Left colon (tissue), 2 donors: ENCODE data around the gene ELL2. TPM values are rescaled to one million over a fixed set of nuclear protein-coding genes. Genes with fewer than 3 reads are reported as not detected.
"Not testable (repeated sequence)": the region's sequence is repeated elsewhere in the genome, so short reads cannot be mapped to it uniquely, and the experiment has no call there.

Experiments
- ATAC-seq: fragments of 200-7000 bp; cut with Tn5 transposase; one replicate; pipeline ENCODE4 v1.9.1; 2020; ENCODE audit warnings: mild to moderate bottlenecking, moderate library complexity
- DNase-seq, 2 donors: peaks; one replicate each; pipeline ENCODE4 v3.0.0-alpha.2; 2020
- intact Hi-C, 2 donors: fragments of 100-400 bp; cut with DNase I in 1 of 2; cut with micrococcal nuclease in 1 of 2; formaldehyde crosslinking; loops; one replicate each; pipeline versions ENCODE4 v1.11.2 to v1.14.0; 2022; cut with DNase I, micrococcal nuclease
- total RNA-seq, 2 donors: library from RNA; stranded (reverse); fragmentation: NEBNext Ultra II Directional; extraction: Animal tissue kit (Norgen Biotek cat#: 25700); gene quantifications; one replicate each; pipeline ENCODE4 v1.2.1, GENCODE V29; 2021
- donor health status: DM: no; HTN: no; CAD: no.
- donor health status: DM: yes; HTN: yes; CAD: no.

ELL2 gene
- total RNA-seq, 2 donors from 2014 or later = 28.7 to 36.7 TPM

- DNase-seq (peak in 1 of 2 donors; percentile 74), ATAC-seq (peak; percentile 88)
- intact Hi-C loops = loop anchor here in 1 of 2 donors (10.0 kb wide), 1 partner anchor 57 kb away; no protein-coding TSS in a partner anchor
Observed at GRCh38 chr5:95841914-95842812, 119.5 kb downstream of the ELL2 start.

DNA sequence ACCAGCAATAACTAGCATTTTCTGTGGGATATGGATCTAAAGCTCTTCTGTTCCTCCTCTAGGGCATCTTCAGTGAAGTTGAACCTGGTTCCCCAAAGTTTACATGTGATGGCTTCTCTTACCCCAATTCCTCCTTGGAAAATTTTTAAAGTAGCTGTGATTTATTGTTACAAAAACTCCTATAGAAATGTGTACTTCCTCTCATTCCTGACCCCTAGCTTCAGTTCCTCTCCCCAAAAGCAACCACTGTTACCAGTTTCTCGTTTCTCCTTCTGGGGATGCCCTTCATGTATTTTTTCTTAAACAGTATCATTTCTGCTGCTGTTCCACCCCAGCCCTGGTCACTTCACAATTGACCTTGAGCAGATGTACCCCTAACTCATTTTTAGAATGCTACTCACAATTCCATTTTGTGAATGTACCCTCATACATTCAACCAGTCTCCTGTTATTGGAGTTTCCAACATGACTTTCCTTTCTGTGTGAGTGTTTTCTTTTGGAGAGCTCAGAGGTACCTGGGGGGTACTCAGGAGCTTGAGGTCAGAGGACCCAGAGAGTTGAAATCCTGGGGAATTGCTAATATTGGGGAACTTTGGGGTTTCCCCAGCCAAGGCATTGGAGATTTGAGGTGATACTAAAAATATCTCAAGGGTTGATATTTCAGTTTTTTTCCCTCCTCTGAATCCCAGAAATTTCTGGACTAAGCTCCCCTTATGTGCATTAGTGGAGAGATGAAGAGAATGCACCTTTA is 120.5 kb downstream of the ELL2 start:
- intact Hi-C loops = loop anchor here in 1 of 2 donors (10.0 kb wide), 1 partner anchor 56 kb away; no protein-coding TSS in a partner anchor
- no peak for DNase-seq
- no peak for ATAC-seq

DNA sequence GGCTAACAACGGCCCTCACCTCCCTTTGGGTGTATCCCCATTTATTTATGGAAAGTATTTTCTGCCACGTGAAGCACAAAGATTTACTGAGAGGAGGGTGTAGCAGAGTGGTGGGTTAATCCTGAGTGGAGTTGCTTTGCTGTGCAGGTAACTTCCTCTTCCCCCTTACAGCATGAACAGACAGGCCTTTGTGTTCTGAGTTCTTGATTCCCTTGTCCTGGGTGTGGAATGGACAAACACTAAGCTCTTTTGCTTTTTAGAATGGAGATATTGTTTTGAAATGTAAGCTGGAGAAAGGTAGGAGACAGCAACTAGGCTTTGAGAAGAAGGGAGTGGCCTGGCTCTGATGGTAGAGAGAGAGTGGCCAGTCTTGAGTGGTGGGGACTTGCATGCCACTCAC is 122.0 kb downstream of the ELL2 start:
- no peak for DNase-seq
- intact Hi-C loops = loop anchor here in 1 of 2 donors (10.0 kb wide), 1 partner anchor 55 kb away; no protein-coding TSS in a partner anchor
- ATAC-seq = peak; percentile 31

DNA sequence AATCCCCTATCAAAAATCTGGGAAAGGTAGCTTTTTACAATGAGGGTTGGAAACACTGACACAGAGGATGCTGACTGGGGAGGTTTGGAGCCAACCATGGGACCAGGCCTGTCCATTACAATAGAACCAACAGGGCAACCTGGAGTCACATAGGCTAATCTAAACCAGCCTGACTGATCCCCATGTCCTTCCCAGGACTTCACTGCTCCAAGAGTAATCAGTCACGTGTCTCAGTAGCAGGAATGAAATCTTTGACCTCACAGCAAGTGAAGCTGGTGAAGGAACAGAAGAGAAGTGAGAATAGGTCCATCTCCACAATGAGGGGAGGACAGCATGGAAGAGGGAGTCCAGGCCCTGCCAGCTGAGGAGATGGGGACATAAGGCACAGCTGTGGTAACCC is 123.1 kb downstream of the ELL2 start:
- no peak for DNase-seq
- ATAC-seq = no peak

GRCh38 chr5:95838001-95838520 is 123.6 kb downstream of the ELL2 start:
- DNase-seq (no peak), ATAC-seq (no peak)
- intact Hi-C loops = no loop called here

More for the DNA sequence above, 123.1 kb downstream of the ELL2 start:
- intact Hi-C loops = no loop called here

DNA sequence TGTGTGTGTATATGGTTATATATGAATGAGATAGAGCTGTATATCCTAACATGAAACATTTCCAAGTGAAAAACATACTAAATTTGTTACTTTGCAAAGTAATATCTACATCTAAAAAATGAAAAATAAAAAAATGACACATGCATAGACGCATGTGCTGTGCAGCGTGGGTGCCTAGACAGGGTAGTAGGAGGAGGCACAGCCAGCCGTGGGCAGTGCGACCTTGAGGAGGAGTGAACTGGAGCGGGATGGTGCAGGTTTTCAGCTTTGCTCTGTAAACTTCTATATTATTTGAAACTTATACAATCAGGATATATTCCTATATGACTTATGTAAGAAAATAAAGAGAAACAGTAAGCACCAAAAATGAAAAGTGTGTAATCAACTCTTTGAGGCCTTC is 124.2 kb downstream of the ELL2 start:
- DNase-seq = no peak
- intact Hi-C loops = no loop called here
- no peak for ATAC-seq

DNA sequence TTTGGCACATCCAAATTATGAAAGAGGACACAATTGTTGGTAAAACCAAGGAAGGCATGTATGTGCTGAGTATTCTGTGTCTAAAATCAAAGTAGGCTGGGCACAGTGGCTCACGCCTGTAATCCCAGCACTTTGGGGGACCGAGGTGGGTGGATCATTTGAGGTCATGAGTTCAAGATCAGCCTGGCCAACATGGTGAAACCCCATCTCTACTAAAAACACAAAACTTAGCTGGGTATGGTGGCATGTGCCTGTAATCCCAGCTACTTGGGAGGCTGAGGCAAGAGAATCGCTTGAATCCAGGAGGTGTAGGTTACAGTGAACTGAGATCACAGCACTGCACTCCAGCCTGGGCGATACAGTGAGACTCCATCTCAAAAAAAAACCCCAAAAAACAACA is 124.7 kb downstream of the ELL2 start:
- intact Hi-C loops, DNase-seq, ATAC-seq: not testable (repeated sequence)

GRCh38 chr5:95836544-95836943 is 125.1 kb downstream of the ELL2 start:
- ATAC-seq (no peak), DNase-seq (no peak)
- intact Hi-C loops = no loop called here

GRCh38 chr5:95835682-95836385 is 125.8 kb downstream of the ELL2 start:
- intact Hi-C loops = no loop called here
- DNase-seq (peak in 1 of 2 donors; percentile 34), ATAC-seq (no peak)

Other genes starting within 250 kb of the ELL2 start
- 10 to 100 TPM; 49.8 to 54.0 TPM for gene RHOBTB3, start 230.5 kb downstream of the ELL2 start, total RNA-seq
- 10 to 100 TPM; 82.4 to 91.9 TPM for gene GLRX, start 139.1 kb downstream of the ELL2 start, total RNA-seq